DMS79 treated with DMSO at 0.1 percent for 48 hours (cell line): ENCODE measurements around the gene NPHP4.
A peak's percentile ranks its signal among the peaks of the same experiment; 100 is the strongest.
"Not testable (repeated sequence)": the region's sequence is repeated elsewhere in the genome, so short reads cannot be mapped to it uniquely, and the experiment has no call there.

Source experiments
- DNase-seq: peaks from one replicate; lab custom pipeline; 2025; lab: John Stamatoyannopoulos, UW

The NPHP4 gene

DNA sequence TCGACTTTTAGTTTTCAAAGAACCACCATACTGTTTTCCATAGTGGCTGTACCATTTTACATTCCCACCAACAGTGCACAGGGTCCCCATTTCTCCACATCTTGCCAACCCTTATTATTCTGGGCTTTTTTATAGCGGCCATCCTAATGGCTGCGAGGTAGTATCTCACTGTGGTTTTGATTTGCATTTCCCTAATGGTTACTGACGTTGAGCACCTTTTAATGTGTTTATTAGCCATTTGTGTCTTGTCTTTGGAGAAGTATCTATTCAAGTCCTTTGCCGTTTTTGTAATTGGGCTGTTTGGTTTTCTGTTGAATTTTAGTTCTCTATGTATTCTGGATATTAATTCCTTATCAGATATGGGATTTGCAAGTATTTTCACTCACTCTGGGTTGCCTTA lies 31.1 kb upstream of the NPHP4 start:
- DNase-seq, result no peak

DNA sequence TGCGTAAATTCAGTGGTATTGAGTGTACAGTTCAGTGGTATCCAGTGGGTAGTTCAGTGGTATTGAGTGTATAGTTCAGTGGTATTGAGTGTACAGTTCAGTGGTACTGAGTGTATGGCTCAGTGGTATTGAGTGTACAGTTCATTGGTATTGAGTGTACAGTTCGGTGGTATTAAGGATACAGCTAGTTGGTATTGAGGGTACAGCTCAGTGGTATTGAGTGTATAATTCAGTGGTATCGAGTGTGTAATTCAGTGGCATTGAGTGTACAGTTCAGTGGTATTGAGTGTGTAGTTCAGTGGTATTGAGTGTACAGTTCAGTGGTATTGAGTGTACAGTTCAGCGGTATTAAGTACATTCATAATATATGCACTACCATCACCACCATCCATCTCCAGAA lies 30.0 kb upstream of the NPHP4 start:
- no peak for DNase-seq

DNA sequence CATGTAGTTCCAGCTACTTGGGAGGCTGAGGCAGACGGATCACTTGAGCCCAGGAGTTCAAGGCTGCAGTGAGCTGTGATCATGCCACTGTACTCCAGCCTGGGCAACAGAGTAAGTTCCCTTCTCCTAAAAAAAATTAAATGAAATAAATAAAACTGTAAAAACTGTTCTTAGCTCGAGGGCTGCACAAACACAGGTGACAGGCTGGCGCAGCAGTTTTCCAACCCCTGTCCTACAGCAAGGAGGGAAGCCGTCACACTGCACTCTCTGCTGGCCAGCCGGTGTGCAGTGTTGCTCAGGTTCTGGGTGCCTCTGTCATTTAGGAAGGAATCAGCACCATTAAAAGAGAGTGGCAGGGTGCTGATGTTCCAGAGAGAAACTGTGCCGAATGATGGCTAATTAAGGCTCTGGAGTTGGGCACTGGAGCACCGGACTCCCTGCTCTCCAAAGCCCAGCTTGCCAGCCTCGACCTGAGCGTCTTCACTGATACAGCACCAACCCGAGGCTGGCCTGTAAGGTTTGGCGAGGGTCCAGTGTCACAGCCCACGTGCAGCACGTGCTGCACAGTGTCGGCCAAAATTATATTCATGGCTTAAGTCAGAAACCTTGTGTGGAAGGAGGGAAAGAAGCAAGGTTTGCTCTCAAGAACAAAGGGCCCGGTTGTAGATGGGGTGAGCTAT lies 27.1 kb upstream of the NPHP4 start:
- DNase-seq, result no peak

DNA sequence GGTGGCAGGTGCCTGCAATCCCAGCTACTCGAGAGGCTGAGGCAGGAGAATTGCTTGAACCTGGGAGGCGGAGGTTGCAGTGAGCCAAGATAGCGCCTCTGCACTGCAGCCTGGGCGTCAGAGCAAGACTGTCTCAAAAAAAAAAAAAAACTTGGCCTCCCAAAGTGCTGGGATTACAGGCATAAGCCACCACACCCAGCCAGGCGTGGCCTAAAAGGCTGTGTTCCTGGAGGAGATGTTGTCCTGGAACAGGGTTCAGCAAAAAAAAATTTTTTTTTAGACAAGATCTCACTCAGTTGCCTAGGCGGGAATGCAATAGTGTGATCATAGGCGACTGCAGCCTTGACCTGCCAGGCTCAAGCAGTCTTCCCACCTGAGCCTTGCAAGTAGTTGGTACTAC lies 25.4 kb upstream of the NPHP4 start:
- DNase-seq, result not testable (repeated sequence)

DNA sequence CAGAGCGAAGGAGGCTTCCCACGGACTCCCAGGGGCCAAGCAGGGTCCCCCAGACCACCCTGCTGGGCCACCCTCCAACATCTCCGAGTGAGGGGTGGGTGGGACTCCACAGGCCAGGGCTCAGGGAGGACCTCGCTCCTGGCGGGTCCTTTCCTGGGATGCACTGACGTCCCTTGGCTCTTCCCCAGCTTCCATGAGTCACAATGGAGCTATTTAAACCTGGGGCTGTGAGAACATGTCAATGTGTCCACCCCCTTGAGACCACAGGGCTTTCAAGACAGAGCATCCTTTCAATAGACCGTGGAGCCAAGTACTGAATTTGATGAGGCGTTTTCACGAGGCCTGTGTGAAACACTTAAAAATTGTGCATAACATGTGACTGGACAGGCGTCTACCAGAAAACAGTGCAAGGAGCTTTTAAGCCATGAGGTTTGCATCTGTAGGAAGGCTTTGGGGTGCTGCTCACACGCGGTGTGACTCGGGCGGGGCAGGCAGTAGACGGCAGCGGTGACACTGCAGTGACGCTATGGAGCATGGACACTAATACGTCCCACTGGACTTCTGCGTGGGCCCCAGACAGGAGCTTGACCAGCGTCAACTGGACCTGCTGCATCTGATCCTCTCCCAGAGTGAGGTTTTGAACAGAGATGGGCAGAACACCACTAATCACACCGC lies 24.1 kb upstream of the NPHP4 start:
- no peak for DNase-seq

DNA sequence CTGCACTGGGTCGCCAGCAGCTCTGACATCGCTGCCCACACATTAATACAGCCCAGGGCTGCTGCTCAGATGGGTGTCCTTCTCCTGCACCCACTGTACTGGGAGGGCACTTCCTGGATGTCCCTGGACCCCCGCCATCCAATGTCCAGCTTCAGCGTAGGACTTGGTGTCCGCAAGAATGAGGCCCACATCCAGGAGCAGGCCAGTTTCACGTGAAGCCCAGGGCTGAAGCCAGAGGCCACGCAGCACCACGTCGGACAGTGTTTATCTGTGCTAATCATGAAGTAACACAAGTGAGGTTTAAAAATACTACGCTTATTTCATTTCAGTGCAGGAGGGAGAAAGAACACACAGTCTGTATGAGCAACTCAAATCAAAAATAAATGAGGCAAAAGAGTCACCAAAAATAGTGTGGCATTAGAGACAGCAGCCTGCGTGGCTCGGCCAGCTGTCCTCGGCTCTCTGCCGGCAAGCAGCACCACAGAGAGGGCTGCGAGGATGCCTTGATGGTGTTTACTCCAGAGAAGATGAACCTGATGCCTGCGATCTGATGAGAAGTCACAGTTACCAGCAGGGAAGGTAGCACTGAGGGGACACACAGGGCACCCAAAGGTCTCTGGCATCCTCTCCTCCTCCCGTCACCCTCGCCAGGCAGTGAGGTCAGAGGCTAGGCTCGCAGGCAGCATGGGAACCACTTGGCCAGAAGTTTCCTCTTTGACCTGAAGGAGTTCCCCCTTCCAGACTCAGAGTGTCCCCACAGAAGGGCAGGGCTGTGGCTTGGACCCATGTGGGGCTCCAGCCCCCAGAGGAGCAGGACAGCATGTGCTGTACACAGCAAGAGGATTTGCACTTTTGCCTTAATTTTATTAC lies 22.1 kb upstream of the NPHP4 start:
- DNase-seq, result no peak

DNA sequence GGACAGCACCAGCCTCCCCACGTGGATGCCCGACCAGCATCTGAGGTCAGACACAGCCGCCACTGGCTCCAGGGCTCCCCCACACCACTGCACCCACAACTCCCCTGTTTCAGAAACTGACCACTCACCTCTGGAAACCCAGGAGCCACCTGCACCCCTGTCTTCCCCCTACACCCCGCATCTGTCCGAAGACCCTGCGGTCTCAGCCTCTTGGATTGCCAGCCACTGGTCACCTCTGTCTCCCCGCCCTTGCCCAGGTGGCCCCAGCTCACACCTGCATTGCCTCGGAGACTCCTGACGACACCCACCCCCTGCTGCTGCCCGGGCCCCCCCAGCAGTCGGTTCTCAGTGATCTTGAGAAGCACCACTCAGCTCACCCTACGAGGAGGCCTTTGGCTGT lies 21.3 kb upstream of the NPHP4 start:
- DNase-seq, result no peak

DNA sequence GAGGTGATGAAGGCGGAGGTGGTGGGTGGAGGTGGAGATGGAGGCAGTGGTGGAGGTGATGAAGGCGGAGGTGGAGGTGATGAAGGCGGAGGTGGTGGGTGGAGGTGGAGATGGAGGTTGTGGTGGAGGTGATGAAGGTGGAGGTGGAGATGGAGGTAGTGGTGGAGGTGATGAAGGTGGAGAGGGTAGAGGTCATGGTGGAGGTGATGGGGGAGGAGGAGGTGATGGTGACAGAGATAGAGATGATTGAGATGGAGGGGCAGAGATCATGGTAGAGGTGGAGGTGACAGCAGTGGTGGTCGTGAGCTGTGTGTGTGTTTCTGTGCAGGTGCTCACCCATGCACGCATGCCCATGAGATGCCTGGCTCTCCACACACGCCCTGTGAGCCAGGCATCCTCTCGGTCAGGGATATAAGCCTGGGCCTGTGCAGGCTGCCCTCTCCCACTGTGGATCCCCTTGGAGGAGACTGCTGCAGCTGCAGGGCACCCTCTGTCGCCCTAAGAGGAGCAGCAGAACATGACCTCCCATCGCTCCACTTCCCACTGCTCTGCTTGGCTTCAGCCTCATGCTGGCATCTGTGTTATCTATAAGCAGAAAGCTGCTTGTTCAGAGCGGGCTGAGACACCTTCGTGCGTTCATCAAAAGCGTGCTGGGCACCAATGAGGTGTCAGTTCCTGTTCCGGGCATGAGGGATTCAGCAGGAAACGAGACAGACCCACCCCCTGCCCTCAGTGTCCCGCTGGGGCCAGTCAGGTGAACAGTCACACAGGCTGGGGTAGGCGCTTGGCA lies 20.5 kb upstream of the NPHP4 start:
- no peak for DNase-seq

DNA sequence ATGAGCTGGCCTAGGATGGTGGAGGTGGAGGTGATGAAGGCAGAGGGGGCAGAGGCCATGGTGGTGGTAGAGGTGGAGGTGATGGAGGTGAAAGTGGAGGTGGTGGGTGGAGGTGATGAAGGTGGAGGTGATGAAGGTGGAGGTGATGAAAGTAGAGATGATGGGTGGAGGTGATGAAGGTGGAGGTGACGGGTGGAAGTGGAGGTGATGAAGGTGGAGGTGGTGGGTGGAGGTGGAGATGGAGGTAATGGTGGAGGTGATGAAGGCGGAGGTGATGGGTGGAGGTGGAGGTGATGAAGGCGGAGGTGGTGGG lies 19.7 kb upstream of the NPHP4 start:
- DNase-seq, result no peak

DNA sequence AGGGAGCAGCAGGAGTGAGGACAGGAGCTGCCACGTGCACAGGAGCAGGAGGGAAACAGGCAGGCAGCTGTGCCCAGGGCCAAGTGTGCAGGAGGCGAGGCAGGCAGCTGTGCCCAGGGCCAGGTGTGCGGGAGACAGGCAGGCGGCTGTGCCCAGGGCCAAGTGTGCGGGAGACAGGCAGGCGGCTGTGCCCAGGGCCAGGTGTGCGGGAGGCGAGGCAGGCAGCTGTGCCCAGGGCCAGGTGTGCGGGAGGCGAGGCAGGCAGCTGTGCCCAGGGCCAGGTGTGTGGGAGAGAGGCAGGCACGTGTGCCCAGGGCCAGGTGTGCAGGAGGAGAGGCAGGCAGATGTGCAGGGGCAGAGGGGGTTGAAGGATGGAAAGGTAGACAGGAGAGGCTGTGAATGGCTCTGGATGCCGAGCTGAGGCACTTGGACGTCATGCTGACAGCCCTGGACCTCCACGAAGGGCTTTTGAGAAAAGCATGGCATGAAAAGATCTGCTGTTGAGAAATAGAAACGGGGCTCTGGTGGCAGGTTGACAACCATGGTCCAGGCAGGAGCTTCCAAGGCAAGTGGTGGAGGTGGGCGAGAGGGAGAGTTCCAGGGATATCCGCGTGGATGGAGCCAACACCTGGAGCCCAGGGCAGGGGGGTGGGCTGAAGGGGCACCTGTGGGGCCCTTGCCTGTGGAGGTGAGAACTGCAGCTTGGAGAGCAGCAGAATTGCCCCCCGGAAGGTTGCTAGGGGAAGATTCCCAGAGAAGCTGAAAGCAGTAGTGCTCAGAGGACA lies 19.1 kb upstream of the NPHP4 start:
- peak; percentile 90 for DNase-seq

DNA sequence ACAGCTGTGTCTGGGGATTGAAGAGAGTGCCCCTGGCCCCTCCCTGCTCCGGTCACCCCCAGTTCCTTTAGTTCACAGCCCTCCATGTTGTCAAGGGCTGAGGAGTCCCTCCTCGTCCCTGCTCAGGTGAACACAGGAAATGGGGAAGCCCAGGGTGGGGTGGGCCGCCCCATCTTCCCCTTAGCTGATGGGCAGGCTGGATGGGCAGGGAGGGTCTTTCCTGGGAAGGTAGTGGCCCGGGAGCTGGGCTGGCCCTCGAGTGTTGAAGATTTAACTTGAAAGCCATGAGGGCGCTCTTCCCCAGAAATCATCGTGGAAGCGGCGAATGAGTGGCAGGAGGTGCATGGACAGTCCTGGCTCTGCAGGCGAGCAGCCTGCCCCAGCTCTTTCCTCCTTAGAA lies 18.3 kb upstream of the NPHP4 start:
- no peak for DNase-seq

DNA sequence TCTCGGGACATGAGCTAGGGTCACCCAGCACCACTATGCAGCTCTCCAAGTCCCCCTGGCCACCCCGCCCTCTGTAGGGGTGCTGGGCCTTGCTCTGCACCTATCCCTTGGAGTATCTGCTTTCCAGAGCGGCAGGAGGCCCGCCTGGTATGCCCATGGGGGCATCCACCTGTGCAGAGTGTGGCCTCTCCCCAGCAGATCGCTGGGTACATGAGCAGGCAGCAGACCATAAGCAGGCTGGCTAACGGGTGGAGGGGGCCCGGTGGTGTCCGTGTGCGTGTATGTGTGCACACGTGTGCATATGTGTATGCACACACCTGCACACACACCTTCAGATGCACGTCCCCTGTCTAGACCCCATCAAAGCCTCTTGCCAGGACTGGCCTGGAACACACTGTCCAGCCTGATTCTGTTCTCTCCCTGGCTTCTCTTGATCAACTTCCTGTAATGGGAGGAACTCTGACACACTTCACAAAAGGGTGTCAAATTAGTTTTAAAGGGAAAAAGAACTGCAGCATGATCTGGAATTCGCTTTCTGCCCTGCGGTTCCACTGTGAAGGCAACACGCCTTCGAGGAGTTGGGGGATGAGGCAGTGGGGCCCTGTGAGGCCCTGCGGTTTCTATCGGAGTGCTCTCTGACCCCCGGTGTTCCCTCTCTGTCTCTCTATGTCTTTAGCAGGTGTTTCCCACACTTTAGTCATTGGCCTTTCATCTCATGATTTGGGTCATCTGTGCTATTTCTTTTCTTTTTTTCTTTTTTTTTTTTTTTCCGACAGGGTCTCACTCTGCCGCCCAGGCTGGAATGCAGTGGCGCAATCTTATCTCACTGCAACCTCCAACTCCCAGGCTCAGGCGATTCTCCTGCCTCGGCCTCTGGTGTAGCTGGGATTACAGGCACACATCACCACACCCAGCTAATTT lies 17.2 kb upstream of the NPHP4 start:
- no peak for DNase-seq

DNA sequence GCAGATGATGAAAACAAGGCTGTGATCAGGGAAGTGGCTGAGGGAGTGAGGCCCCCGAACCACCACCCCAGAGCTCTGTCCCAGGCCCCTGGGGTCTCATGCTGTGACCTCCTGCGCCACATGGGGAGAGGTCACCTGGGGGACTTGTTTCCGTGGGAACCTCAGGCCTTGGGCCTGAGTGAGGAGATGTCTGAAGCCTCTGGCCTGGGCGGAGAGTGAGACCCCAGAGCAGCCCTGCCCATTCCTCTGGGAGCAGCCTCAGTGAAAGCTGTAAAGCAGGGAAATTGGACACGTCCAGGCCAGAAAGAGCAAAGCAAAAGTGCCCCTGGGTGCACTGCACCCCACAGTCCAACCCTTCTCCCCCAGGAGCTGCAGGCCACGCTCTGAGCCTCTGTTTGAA lies 16.5 kb upstream of the NPHP4 start:
- DNase-seq, result no peak

DNA sequence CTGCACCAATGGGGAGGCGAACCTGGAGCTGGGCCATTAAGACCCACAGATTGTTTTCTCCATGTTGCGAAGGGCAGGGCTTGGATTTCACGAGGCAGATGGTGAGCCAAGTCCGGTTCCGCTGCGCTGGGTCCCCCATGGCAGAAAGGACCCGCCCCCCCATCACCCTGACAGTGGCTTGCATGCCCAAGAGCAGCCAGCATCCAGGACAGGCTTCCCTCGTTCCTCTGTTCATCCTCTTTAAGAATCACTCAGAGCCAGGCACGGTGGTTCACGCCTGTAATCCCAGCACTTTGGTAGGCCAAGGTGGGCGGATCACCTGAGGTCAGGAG lies 15.8 kb upstream of the NPHP4 start:
- DNase-seq, result peak; percentile 89

DNA sequence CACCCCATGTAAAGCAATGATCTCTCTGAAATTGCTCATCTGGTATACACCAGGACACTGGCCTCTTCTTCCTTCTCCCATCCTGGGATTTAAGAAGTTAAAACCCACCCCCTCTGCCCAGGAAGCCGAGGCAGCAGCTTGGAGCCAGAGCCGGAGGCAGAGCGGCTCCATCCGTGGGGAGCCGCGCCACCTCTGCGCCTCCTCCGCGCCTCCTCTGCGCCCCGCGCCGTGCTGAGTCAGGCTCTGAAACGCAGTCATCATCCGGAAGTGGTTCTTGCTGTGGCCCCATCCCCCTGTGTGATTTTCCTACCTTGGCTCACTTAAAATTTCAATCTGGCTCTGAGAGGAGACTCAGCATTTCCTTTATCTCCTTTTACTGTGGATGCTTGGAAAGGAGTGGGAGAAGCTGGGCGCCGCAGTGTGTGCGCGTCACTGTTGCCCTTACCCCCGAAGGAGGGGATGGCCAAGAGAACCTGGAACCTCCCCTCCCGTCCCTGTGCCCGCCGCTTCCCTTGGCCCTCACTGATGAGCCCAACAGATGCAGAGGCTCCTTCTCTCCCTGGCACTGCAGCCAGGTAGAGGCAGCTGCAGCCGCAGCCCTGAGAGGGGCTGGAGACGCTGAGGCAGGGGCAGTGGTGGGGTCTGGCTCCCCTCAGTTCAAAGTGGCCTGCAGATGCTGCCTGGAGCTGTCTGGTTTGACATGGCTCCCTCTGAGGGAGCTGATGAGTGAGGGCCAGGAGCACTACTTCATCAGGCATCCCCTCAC lies 15.3 kb upstream of the NPHP4 start:
- DNase-seq, result peak; percentile 52

DNA sequence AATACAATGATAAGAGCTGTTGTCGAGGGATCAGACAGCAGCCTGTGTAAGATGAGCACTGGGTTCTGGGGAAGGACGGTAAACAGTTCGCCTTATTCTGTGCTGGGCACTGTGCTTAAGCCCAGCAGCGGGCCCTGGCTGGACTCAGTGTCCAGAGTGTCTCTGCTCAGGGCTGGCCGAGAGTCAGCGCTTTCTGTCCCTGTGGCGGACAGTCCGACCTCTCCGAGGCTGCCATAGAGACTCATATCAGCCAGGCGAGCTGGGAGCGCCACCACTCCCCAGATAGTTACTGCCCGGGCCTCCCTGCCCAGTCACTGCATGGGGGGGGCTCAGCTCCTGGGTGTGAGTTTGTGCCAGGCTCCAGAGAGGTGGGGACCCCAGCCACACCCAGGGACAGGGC lies 14.7 kb upstream of the NPHP4 start:
- DNase-seq, result no peak

DNA sequence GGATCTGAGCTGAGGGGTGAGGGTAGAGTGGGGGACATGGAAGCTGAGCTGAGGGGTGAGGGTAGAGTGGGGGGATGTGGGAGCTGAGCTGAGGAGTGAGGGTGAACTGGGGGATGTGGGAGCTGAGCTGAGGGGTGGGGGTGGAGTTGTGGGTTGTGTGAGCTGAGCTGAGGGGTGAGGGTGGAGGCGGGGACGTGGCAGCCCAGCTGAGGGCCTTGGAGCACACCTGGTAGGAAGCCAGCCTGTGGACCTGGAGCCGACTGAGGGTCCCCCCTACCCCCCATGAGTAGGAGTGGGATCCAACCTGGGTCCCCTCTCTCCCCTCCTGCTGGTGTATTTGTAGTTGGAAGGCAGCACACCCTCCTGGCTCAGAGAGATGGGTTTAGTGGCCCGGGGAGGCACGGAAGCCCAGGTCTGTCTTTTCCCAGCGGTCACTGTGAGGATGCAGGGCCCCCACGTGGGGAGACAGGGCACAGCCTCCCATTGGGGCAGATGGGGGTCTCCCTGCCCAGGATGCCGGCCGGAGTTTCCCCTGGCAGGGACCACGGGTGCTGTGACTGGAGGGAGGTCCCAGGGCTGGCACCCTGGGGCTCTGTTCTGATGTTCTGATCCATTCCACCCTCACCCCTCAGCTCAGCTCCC lies 13.2 kb upstream of the NPHP4 start:
- DNase-seq, result no peak

DNA sequence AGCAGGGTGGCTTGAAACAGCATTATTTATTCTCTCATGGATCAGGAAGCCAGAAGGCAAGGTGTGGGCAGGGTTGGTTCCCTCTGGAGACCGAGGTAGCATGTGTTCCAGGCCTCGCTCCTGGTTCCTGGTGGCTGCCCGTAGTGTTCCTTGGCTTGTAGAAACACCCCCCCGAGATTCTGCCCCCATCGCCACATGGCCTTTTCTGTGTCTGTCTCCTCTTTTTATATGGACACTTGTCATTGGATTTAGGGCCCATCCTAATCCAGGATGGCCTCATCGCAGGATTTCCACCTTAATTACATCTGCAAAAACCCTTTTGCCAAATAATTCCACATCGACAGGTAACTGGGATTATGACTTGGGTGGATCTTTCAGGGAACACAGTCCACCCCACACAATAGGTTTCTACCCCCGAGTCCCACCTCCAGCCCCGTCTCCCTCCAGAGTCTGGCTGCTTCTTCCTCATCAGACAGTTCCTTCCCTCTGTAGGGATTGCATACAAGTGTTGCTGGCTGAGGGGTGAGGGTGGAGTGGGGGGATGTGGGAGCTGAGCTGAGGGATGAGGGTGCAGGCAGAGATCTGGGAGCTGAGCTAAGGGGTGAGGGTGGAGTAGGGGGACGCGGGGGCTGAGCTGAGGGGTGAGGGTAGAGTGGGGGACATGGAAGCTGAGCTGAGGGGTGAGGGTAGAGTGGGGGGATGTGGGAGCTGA lies 12.3 kb upstream of the NPHP4 start:
- no peak for DNase-seq
